ENCODE measurements around the gene ADAMTS17. TPM values are rescaled to one million over a fixed set of nuclear protein-coding genes. Genes with fewer than 3 reads are reported as not detected.

The ADAMTS17 gene
- total RNA-seq, 1 experiment from 2014 or later, result 1.6 TPM

DNA sequence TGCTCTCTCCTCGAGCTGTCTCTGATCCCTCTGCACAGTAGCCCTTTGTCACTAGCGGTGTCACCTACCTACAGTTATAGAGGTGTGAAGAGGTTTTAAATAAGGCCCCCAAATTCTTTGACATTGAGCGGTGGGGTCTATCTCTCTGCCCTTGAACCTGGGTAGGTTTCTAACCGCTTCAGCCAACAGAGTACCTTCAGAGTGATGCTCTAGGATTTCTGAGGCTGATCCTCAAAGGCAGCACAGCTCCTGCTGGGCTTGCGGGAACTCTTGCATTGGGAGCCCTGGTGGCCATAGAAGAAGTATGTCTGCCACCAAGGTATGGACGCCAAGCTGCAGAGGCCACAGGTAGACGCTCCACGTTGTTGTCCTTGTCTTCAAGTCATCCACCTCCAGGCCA, 35.7 kb downstream of the ADAMTS17 start:
- Histone ChIP-seq H3K9me3 (ENCODE audit: control insufficient read depth, insufficient read depth, low read depth, low read length) (no peaks in the 10 kb centered on the region), H3K4me1 (ENCODE audit: control insufficient read depth, insufficient read depth, low read length) (no peaks in the 10 kb centered on the region; the same call in 1 of the 2 replicates), H3K36me3 (ENCODE audit: control insufficient read depth, insufficient read depth, low read length) (no peaks in the 10 kb centered on the region), H3K27ac (ENCODE audit: low read length) (no peak overlapping the region), H3K27me3 (ENCODE audit: control insufficient read depth, insufficient read depth, low read length) (no peaks in the 10 kb centered on the region), H3K4me3 (ENCODE audit: low read depth in 2 of 2, low read length in 2 of 2) (no peak overlapping the region)
- intact Hi-C loops (cut with micrococcal nuclease; ENCODE audit: unreplicated experiment) (no loop called here), in situ Hi-C loops (cut with HindIII; ENCODE audit: low pct_unique_long_range_greater_than_20kb, low sequenced_read_pairs) (no loop called here)
- CTCF ChIA-PET, result no interaction called here
- POLR2A ChIA-PET, result interaction anchor here (0.6 kb wide), 1 partner anchor 163 kb away, joined by 7 read pairs; no protein-coding TSS in a partner anchor
- ATAC-seq, result no peak
- no TSS peak for BruUV-seq (replicated peaks)
- TF ChIP-seq, protein P1, sequence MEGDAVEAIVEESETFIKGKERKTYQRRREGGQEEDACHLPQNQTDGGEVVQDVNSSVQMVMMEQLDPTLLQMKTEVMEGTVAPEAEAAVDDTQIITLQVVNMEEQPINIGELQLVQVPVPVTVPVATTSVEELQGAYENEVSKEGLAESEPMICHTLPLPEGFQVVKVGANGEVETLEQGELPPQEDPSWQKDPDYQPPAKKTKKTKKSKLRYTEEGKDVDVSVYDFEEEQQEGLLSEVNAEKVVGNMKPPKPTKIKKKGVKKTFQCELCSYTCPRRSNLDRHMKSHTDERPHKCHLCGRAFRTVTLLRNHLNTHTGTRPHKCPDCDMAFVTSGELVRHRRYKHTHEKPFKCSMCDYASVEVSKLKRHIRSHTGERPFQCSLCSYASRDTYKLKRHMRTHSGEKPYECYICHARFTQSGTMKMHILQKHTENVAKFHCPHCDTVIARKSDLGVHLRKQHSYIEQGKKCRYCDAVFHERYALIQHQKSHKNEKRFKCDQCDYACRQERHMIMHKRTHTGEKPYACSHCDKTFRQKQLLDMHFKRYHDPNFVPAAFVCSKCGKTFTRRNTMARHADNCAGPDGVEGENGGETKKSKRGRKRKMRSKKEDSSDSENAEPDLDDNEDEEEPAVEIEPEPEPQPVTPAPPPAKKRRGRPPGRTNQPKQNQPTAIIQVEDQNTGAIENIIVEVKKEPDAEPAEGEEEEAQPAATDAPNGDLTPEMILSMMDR (IDR thresholded peaks at IDR 0.05), result no peak
- TF ChIP-seq TCF7L2 (IDR thresholded peaks at IDR 0.05; ENCODE audit: low read depth, low read length), result no peak
- no peak for TF ChIP-seq SIN3A (IDR thresholded peaks at IDR 0.05; ENCODE audit: borderline replicate concordance, insufficient read depth, low read depth, low read length)
- TF ChIP-seq, protein P2, sequence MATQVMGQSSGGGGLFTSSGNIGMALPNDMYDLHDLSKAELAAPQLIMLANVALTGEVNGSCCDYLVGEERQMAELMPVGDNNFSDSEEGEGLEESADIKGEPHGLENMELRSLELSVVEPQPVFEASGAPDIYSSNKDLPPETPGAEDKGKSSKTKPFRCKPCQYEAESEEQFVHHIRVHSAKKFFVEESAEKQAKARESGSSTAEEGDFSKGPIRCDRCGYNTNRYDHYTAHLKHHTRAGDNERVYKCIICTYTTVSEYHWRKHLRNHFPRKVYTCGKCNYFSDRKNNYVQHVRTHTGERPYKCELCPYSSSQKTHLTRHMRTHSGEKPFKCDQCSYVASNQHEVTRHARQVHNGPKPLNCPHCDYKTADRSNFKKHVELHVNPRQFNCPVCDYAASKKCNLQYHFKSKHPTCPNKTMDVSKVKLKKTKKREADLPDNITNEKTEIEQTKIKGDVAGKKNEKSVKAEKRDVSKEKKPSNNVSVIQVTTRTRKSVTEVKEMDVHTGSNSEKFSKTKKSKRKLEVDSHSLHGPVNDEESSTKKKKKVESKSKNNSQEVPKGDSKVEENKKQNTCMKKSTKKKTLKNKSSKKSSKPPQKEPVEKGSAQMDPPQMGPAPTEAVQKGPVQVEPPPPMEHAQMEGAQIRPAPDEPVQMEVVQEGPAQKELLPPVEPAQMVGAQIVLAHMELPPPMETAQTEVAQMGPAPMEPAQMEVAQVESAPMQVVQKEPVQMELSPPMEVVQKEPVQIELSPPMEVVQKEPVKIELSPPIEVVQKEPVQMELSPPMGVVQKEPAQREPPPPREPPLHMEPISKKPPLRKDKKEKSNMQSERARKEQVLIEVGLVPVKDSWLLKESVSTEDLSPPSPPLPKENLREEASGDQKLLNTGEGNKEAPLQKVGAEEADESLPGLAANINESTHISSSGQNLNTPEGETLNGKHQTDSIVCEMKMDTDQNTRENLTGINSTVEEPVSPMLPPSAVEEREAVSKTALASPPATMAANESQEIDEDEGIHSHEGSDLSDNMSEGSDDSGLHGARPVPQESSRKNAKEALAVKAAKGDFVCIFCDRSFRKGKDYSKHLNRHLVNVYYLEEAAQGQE (IDR thresholded peaks at IDR 0.05; ENCODE audit: insufficient read depth in 1 of 2, low read depth in 2 of 2, low read length in 1 of 2), result no peak
- no peak for TF ChIP-seq POLR2AphosphoS5 (IDR thresholded peaks at IDR 0.05; ENCODE audit: low read depth, low read length)
- no peak for DNase-seq (ENCODE audit: low read depth, low spot score)

DNA sequence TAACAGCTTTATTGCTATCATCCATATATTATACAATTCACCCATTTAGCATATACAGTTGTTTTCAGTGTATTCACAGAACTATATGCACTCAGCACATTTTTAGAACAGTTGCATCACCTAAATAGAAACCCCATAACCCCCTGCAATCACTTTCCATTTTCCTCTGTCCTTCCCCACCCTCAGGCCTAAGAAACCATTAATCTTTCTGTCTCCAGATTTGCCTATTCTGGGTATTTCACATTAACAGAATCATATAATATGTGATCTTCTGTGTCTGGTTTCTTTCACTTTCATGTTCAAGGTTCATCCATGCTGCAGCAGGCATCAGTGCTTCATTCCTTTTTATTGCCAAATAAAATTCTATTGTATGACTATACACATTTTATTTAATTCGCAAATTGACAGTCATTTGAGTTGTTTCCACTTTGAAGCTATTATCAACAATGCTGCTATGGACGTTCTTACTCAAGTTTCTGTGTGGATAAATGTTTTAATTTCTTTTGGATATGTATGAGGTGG, 39.8 kb downstream of the ADAMTS17 start:
- H3K36me3 ChIP-seq (ENCODE audit: control insufficient read depth, insufficient read depth, low read length), result no peaks in the 10 kb centered on the region
- in situ Hi-C loops (cut with HindIII; ENCODE audit: low pct_unique_long_range_greater_than_20kb, low sequenced_read_pairs), result no loop called here
- ChIA-PET POLR2A (no interaction called here), CTCF (interaction anchor here (0.6 kb wide), 1 partner anchor 1128 kb away, joined by 3 read pairs; no protein-coding TSS in a partner anchor)
- intact Hi-C loops (cut with micrococcal nuclease; ENCODE audit: unreplicated experiment), result no loop called here
- no peak overlapping the region for H3K4me3 ChIP-seq (ENCODE audit: low read depth in 2 of 2, low read length in 2 of 2)
- TF ChIP-seq, protein P2 (IDR thresholded peaks at IDR 0.05; ENCODE audit: insufficient read depth in 1 of 2, low read depth in 2 of 2, low read length in 1 of 2), result no peak
- no peak for TF ChIP-seq POLR2AphosphoS5 (IDR thresholded peaks at IDR 0.05; ENCODE audit: low read depth, low read length)
- no peak for TF ChIP-seq SIN3A (IDR thresholded peaks at IDR 0.05; ENCODE audit: borderline replicate concordance, insufficient read depth, low read depth, low read length)
- TF ChIP-seq TCF7L2 (IDR thresholded peaks at IDR 0.05; ENCODE audit: low read depth, low read length), result no peak
- TF ChIP-seq, protein P1 (IDR thresholded peaks at IDR 0.05), result no peak
- ATAC-seq (no peak), DNase-seq (ENCODE audit: low read depth, low spot score) (no peak)
- no TSS peak for BruUV-seq (replicated peaks)
- H3K4me1 ChIP-seq (ENCODE audit: control insufficient read depth, insufficient read depth, low read length), result no peaks in the 10 kb centered on the region
- no peaks in the 10 kb centered on the region for H3K27me3 ChIP-seq (ENCODE audit: control insufficient read depth, insufficient read depth, low read length)
- H3K27ac ChIP-seq (ENCODE audit: low read length), result no peak overlapping the region
- no peaks in the 10 kb centered on the region for H3K9me3 ChIP-seq (ENCODE audit: control insufficient read depth, insufficient read depth, low read depth, low read length)
